ENCODE data around the gene RNU6-7. TPM values are rescaled to one million over a fixed set of nuclear protein-coding genes. Genes with fewer than 3 reads are reported as not detected.

RNU6-7 gene
- total RNA-seq, 1 donor from 2014 or later, result not detected

DNA sequence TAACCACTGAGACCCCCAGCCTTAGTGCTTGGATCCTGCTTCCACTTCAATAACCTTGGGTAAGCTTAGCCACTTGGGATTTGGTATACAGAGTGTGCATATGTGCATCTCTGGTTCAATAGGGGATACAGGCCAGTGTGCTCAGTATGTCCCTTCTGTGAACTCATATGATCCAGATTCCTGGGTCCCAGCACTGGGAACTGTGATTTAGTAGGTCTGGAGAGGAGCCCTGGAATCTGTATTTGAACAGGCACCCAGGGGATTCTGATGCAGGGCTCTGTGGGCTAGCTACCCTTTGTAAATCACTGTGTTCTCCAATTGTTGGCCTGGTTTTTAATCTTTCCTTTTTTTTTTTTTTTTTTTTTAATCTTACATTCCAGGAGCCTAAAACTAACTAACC lies 11.0 kb downstream of the RNU6-7 start:
- no peaks in the 10 kb centered on the region for H3K4me1 Mint-ChIP-seq
- no peak overlapping the region for H3K4me3 Mint-ChIP-seq
- no peaks in the 10 kb centered on the region for H3K27me3 Mint-ChIP-seq (ENCODE audit: low read depth)
- TF ChIP-seq, protein P1, sequence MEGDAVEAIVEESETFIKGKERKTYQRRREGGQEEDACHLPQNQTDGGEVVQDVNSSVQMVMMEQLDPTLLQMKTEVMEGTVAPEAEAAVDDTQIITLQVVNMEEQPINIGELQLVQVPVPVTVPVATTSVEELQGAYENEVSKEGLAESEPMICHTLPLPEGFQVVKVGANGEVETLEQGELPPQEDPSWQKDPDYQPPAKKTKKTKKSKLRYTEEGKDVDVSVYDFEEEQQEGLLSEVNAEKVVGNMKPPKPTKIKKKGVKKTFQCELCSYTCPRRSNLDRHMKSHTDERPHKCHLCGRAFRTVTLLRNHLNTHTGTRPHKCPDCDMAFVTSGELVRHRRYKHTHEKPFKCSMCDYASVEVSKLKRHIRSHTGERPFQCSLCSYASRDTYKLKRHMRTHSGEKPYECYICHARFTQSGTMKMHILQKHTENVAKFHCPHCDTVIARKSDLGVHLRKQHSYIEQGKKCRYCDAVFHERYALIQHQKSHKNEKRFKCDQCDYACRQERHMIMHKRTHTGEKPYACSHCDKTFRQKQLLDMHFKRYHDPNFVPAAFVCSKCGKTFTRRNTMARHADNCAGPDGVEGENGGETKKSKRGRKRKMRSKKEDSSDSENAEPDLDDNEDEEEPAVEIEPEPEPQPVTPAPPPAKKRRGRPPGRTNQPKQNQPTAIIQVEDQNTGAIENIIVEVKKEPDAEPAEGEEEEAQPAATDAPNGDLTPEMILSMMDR (IDR thresholded peaks at IDR 0.05; ENCODE audit: unreplicated experiment), result no peak
- no peak for DNase-seq (ENCODE audit: low spot score in 2 of 2, unreplicated experiment in 2 of 2)
- H3K27ac Mint-ChIP-seq, result no peak overlapping the region
- H3K36me3 Mint-ChIP-seq, result no peaks in the 10 kb centered on the region
- peaks cover 15% of the 10 kb centered on the region for H3K9me3 Mint-ChIP-seq

DNA sequence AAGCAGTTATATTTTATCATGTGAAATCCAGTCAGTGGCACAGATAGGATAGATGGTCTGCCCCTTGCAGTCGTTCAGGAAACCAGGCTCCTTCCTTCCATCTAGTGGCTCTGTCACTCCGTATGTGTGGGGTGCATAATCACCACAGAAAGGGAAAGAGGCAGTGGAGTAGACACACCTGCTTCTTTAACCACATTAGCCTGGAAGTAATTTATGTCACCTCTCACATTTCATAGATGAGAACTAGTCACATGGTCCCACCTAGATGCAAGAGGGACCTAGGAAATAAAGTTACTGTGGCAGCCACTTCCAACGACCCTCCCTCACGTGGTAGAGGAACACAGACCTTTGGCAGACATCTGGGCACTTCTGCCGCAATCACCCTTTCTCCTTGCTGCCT lies 15.5 kb downstream of the RNU6-7 start:
- TF ChIP-seq, protein P1 (IDR thresholded peaks at IDR 0.05; ENCODE audit: unreplicated experiment), result no peak
- Mint-ChIP-seq H3K27me3 (ENCODE audit: low read depth) (peaks cover 25% of the 10 kb centered on the region), H3K4me3 (no peak overlapping the region), H3K27ac (no peak overlapping the region), H3K9me3 (peaks cover 3% of the 10 kb centered on the region), H3K36me3 (no peaks in the 10 kb centered on the region), H3K4me1 (no peaks in the 10 kb centered on the region)
- DNase-seq (ENCODE audit: low spot score in 2 of 2, unreplicated experiment in 2 of 2), result no peak

DNA sequence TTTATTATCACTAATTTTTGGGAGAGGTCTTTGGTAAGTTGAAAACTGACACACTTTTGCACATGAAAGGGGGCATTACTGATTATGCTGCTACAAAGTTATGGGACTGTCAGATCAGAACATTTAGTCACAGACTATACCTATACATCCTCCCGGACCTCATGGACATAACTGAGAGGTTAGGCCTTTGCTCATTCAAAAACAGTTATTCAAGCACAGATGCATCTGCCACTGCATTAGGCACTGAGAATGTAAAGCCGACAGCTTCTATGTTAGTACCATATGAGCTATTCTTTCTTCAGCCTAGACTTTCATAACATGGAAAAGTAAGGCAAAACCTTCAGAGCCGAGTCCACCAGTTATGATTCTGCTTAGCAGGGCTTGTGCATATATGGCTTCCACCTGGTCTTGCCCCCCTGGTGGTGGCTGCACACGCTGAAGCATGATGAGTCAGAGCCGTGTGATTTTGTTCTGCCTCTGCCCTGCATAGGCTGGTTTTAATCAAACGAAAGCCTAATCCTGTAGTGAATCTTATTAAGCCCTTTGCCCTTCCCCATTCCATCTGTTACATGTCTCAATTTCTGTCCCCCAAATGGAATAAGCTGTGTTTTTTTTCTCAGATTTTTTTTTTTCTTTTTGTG lies 23.0 kb downstream of the RNU6-7 start:
- Mint-ChIP-seq H3K36me3 (no peaks in the 10 kb centered on the region), H3K9me3 (no peaks in the 10 kb centered on the region), H3K4me1 (peaks cover 37% of the 10 kb centered on the region), H3K4me3 (no peak overlapping the region), H3K27me3 (ENCODE audit: low read depth) (peaks cover 24% of the 10 kb centered on the region), H3K27ac (peak overlapping the region; percentile 52)
- TF ChIP-seq, protein P1 (IDR thresholded peaks at IDR 0.05; ENCODE audit: unreplicated experiment), result no peak
- DNase-seq (ENCODE audit: low spot score in 2 of 2, unreplicated experiment in 2 of 2), result no peak

DNA sequence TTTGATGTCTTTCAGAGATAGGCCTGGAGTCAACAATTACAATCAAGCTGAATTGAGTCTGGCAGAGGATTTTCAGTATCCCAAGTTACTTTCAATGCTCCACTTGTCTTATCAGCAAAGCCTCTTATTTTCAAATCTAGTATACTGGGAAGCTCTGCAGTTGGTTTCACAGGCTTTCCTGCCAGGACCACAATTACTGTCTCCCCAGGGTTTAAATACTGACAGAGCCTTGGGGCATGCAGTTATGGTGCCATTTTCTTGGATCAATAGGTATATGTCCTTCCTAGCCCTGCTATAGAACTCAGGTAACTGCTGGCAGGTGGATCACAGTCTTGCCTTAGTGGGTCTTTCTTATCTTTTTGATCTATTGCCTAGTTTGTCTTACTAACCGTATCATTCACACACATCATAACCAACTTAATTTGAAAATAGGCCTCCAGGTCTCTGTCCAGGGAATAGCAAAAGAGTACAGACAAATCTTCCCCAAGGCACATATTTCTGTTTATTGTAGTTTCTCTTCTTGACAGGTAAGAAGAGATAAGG lies 23.6 kb downstream of the RNU6-7 start:
- no peak overlapping the region for H3K4me3 Mint-ChIP-seq
- peak overlapping the region; percentile 68 for H3K27ac Mint-ChIP-seq
- TF ChIP-seq, protein P1 (IDR thresholded peaks at IDR 0.05; ENCODE audit: unreplicated experiment), result no peak
- H3K27me3 Mint-ChIP-seq (ENCODE audit: low read depth), result peaks cover 22% of the 10 kb centered on the region
- H3K36me3 Mint-ChIP-seq, result no peaks in the 10 kb centered on the region
- no peaks in the 10 kb centered on the region for H3K9me3 Mint-ChIP-seq
- no peak for DNase-seq (ENCODE audit: low spot score in 2 of 2, unreplicated experiment in 2 of 2)
- peaks cover 40% of the 10 kb centered on the region for H3K4me1 Mint-ChIP-seq

DNA sequence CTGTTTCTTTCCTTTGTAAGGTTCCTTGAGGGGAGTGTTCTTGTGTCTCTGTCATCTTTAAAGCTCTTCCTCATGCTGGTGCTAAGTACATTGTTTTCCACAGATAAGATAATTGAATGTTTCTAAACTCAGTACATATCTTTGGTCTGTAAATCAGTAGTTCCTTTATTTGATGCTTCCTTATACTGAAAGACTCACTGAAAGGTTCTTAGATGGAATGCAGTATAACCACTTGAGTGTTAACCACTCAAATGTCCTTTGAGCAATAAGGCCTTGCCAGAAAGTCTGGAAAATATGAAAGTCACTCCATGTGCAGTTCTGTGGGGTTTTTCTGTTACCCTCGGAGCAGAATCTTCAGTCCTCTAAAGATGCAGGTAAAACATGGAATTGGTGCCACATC lies 24.2 kb downstream of the RNU6-7 start:
- no peak for DNase-seq (ENCODE audit: low spot score in 2 of 2, unreplicated experiment in 2 of 2)
- H3K4me3 Mint-ChIP-seq, result no peak overlapping the region
- peaks cover 19% of the 10 kb centered on the region for H3K27me3 Mint-ChIP-seq (ENCODE audit: low read depth)
- peak overlapping the region; percentile 68 for H3K27ac Mint-ChIP-seq
- H3K9me3 Mint-ChIP-seq, result no peaks in the 10 kb centered on the region
- no peaks in the 10 kb centered on the region for H3K36me3 Mint-ChIP-seq
- H3K4me1 Mint-ChIP-seq, result peaks cover 46% of the 10 kb centered on the region
- TF ChIP-seq, protein P1 (IDR thresholded peaks at IDR 0.05; ENCODE audit: unreplicated experiment), result no peak

Measured in mesothelial cell of epicardium (in vitro differentiated cells).